ENCODE data around the gene DNAI7. TPM values are rescaled to one million over a fixed set of nuclear protein-coding genes. Genes with fewer than 3 reads are reported as not detected.

DNAI7 gene
- polyA plus RNA-seq, 1 donor = 0.63 TPM

DNA sequence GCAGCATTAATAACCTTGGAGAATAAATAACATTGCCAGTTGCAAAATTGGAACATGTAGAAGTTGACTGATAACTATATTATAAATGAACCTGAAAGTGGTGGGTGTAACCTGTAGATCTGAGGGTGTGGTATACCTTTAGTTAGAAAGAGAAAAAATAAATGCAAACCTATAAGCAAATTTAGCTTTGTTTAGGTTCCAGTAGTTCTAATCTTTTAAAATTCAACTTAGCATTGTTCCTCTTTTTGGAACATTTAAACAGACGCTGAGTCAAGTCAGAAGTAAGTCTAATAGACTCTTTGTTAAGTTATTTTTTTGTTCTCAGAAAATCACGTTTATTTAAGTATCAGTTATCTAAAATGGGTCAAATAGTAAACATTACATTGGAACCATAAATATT lies 120.0 kb downstream of the DNAI7 start:
- no peak overlapping the region for H3K27ac ChIP-seq (ENCODE audit: low read length)
- no peaks in the 10 kb centered on the region for H3K36me3 ChIP-seq (ENCODE audit: control insufficient read depth, insufficient read depth, low read length)
- no peaks in the 10 kb centered on the region for H3K4me1 ChIP-seq (ENCODE audit: control insufficient read depth, insufficient read depth, low read length)
- H3K27me3 ChIP-seq (ENCODE audit: control insufficient read depth, insufficient read depth, low read length) = no peaks in the 10 kb centered on the region
- DNase-seq = no peak
- no peaks in the 10 kb centered on the region for H3K9me3 ChIP-seq (ENCODE audit: control insufficient read depth, low read depth, low read length)
- 35% methylated on average over 2 of the region's 2 CpGs for WGBS (ENCODE audit: insufficient coverage, low lambda C conversion rate)
- H3K4me3 ChIP-seq (ENCODE audit: low read length) = no peak overlapping the region

DNA sequence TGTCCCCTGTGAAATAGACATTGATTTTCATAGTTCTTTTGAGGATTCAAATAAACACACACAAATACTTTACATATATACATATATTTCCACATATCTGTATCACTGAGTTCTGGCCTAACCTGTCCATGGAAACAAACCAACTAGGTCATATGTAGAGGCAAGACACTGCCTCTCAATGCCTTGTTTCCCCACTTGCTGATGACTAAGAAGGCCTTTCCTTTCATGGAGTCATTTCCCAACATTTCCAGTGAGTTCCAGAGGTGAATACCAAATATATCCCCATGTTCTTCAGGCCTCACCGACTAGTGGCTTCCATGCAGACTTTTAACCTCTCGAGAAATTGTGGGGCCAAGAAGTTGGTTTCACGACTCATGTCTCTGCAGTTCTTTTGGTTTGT lies 120.8 kb downstream of the DNAI7 start:
- Histone ChIP-seq H3K4me1 (ENCODE audit: control insufficient read depth, insufficient read depth, low read length) (no peaks in the 10 kb centered on the region), H3K27ac (ENCODE audit: low read length) (no peak overlapping the region), H3K4me3 (ENCODE audit: low read length) (no peak overlapping the region), H3K27me3 (ENCODE audit: control insufficient read depth, insufficient read depth, low read length) (no peaks in the 10 kb centered on the region), H3K9me3 (ENCODE audit: control insufficient read depth, low read depth, low read length) (no peaks in the 10 kb centered on the region), H3K36me3 (ENCODE audit: control insufficient read depth, insufficient read depth, low read length) (no peaks in the 10 kb centered on the region)
- DNase-seq = no peak
- no CpG with 5 or more reads among the region's 3 CpGs for WGBS (ENCODE audit: insufficient coverage, low lambda C conversion rate)

DNA sequence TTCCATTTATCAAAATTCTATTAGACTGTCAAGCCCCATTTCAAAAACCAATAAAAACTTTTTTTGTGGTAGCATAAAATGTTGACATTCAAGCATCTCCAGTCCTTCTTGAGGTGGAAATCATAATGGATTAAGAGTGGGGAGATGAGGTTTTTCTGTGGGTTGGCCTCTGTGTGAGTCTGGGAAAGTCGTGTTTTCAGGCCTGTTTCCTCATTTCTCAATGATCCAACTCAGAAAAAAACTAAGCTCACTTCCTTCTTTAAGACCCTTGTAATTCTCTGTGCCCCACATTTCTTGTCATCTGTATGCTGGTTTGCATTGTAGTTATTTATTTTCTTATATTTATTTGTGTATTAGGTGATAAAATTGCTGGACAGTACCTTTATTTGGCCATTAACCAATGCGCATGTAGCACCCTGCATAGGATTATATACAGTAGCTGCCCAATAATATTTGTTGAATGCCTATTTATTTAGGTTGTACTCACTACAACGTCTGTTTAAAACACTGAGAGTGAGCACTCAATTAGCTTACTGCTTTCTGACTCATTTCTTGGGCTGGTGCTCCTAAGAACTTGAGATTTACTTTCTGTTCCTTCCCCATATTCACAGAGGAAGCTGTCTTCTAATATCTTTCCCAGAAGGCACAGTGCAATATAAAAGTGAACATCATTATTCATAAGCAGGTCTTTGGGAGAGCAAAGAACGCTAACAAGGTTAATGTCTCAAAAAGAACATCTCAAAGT lies 121.9 kb downstream of the DNAI7 start:
- Histone ChIP-seq H3K4me1 (ENCODE audit: control insufficient read depth, insufficient read depth, low read length) (no peaks in the 10 kb centered on the region), H3K27me3 (ENCODE audit: control insufficient read depth, insufficient read depth, low read length) (no peaks in the 10 kb centered on the region), H3K9me3 (ENCODE audit: control insufficient read depth, low read depth, low read length) (no peaks in the 10 kb centered on the region), H3K4me3 (ENCODE audit: low read length) (no peak overlapping the region), H3K36me3 (ENCODE audit: control insufficient read depth, insufficient read depth, low read length) (no peaks in the 10 kb centered on the region), H3K27ac (ENCODE audit: low read length) (no peak overlapping the region)
- no peak for DNase-seq
- 100% methylated on average over 1 of the region's 4 CpGs for WGBS (ENCODE audit: insufficient coverage, low lambda C conversion rate)

DNA sequence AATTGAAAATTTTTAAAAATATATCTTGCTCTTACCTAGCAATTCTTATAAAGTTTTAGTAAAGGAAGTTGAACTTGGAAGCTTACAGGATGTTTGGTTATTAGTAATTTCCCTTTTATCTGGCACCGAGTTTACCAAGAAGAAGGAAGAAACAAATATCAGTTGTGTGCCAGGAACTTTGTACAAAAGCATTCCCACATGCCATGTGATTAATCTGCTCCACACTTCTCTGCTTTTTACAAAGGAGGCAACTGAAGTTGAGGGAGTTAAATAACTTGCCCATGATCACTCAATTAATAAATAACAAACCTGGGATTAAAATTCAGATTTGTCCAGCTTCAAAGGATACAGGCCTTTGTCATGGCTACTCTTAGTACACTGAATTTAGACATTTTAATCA lies 123.6 kb downstream of the DNAI7 start:
- no peaks in the 10 kb centered on the region for H3K4me1 ChIP-seq (ENCODE audit: control insufficient read depth, insufficient read depth, low read length)
- DNase-seq = no peak
- WGBS (ENCODE audit: insufficient coverage, low lambda C conversion rate) = no CpG with 5 or more reads among the region's 1 CpG
- H3K27me3 ChIP-seq (ENCODE audit: control insufficient read depth, insufficient read depth, low read length) = no peaks in the 10 kb centered on the region
- H3K9me3 ChIP-seq (ENCODE audit: control insufficient read depth, low read depth, low read length) = no peaks in the 10 kb centered on the region
- H3K4me3 ChIP-seq (ENCODE audit: low read length) = no peak overlapping the region
- no peak overlapping the region for H3K27ac ChIP-seq (ENCODE audit: low read length)
- no peaks in the 10 kb centered on the region for H3K36me3 ChIP-seq (ENCODE audit: control insufficient read depth, insufficient read depth, low read length)

DNA sequence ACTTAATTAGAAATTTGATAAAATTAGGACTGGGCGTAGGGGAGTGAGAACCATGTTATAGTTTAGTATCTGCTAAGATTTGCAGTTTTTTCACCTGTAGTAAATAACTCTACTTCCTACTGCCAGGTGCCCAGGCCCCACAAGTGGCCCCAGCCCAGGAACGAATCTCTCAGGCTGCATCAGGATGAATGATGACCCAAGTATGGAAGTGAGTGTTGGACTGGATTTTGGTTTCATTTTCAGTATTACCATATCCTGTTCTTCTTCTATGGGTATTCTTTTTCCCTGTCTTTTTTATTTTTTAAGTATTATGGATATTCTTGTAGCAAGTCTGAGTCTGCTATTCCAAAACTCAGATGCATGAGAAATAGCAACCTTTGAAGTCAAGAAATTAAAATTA lies 125.7 kb downstream of the DNAI7 start:
- Histone ChIP-seq H3K27me3 (ENCODE audit: control insufficient read depth, insufficient read depth, low read length) (no peaks in the 10 kb centered on the region), H3K36me3 (ENCODE audit: control insufficient read depth, insufficient read depth, low read length) (no peaks in the 10 kb centered on the region), H3K9me3 (ENCODE audit: control insufficient read depth, low read depth, low read length) (no peaks in the 10 kb centered on the region), H3K4me1 (ENCODE audit: control insufficient read depth, insufficient read depth, low read length) (no peaks in the 10 kb centered on the region), H3K27ac (ENCODE audit: low read length) (no peak overlapping the region), H3K4me3 (ENCODE audit: low read length) (no peak overlapping the region)
- no peak for DNase-seq
- WGBS (ENCODE audit: insufficient coverage, low lambda C conversion rate) = no CpG with 5 or more reads among the region's 2 CpGs

DNA sequence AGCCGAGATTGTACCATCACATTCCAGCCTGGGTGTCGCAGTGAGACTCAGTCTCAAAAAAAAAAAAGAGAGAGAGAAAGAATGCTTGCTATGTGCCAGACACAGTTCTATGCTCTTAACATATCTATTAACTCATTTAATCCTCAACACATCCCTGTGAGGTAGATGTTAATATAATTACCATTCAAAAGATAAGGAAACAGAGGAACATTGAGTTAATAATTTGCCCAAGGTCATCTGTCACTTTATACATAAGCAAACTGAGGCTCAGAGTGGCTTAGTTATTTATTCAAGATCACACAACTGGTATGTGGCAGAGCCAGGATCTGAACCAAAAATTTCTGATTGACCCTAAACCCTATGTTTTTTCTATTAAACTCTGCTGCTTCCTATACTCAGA lies 129.9 kb downstream of the DNAI7 start:
- DNase-seq = no peak
- Histone ChIP-seq H3K9me3 (ENCODE audit: control insufficient read depth, low read depth, low read length) (no peaks in the 10 kb centered on the region), H3K4me1 (ENCODE audit: control insufficient read depth, insufficient read depth, low read length) (no peaks in the 10 kb centered on the region), H3K36me3 (ENCODE audit: control insufficient read depth, insufficient read depth, low read length) (no peaks in the 10 kb centered on the region), H3K4me3 (ENCODE audit: low read length) (no peak overlapping the region), H3K27ac (ENCODE audit: low read length) (no peak overlapping the region), H3K27me3 (ENCODE audit: control insufficient read depth, insufficient read depth, low read length) (no peaks in the 10 kb centered on the region)
- no CpG with 5 or more reads among the region's 2 CpGs for WGBS (ENCODE audit: insufficient coverage, low lambda C conversion rate)

DNA sequence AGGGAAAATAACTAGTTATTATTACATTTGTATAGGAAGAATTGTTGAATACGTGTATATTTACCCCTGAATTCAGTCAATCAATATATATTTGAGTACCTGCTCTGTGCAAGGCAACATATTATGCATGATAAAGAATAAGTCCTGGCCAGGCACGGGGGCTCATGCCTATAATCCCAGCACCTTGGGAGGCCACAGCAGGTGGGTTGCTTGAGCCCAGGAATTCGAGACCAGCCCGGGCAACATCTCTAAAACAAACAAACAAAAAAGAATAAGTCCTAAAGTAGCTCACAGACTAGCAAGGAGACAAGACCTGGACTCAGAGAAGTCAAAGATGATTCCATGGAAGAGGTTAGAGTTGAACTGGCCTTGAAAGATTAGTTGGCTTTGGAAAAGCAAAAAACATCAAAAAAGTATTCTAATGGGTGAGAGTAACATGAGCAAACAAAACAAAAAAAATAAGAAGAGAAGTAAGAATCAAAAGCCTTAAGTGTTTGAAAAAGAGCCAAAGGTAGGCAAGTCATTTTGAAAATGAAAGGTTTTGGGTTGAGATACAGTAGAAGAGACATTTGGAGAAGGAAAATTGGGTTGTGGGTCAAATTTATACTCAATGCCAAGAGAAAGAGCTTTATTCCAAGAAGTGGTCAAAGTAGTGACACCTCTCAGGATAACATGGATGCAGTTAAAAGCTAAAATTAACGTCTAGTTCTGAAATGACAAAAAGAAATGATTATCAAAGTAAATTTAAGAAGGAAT lies 130.9 kb downstream of the DNAI7 start:
- WGBS (ENCODE audit: insufficient coverage, low lambda C conversion rate) = 90% methylated on average over 2 of the region's 5 CpGs
- DNase-seq = no peak
- H3K4me1 ChIP-seq (ENCODE audit: control insufficient read depth, insufficient read depth, low read length) = no peaks in the 10 kb centered on the region

DNA sequence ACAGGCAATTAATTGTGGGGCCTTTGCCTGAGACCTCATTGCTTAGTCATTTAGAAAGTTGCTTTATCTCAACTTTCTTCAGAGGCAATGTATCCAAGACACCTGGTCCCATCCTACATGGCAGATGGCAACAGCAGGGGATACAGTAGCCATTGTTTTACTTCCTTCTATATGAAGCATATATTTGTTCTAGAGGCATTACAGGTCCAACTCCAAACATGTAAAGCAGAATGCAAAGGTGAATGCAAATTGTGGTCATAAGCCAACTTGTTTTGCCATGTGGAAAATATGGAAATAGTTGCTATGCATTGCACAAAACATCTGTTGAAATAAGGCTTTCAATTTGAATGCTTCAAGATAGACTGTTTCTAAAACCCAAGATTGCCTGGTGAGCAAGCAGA lies 136.3 kb downstream of the DNAI7 start:
- no peak overlapping the region for H3K27ac ChIP-seq (ENCODE audit: low read length)
- DNase-seq = no peak
- no peaks in the 10 kb centered on the region for H3K4me1 ChIP-seq (ENCODE audit: control insufficient read depth, insufficient read depth, low read length)
- no peak overlapping the region for H3K4me3 ChIP-seq (ENCODE audit: low read length)
- no peaks in the 10 kb centered on the region for H3K36me3 ChIP-seq (ENCODE audit: control insufficient read depth, insufficient read depth, low read length)
- no peaks in the 10 kb centered on the region for H3K27me3 ChIP-seq (ENCODE audit: control insufficient read depth, insufficient read depth, low read length)
- H3K9me3 ChIP-seq (ENCODE audit: control insufficient read depth, low read depth, low read length) = no peaks in the 10 kb centered on the region

More for the DNA sequence above, 130.9 kb downstream of the DNAI7 start:
- no peak overlapping the region for H3K4me3 ChIP-seq (ENCODE audit: low read length)
- no peak overlapping the region for H3K27ac ChIP-seq (ENCODE audit: low read length)
- no peaks in the 10 kb centered on the region for H3K36me3 ChIP-seq (ENCODE audit: control insufficient read depth, insufficient read depth, low read length)
- no peaks in the 10 kb centered on the region for H3K9me3 ChIP-seq (ENCODE audit: control insufficient read depth, low read depth, low read length)
- no peaks in the 10 kb centered on the region for H3K27me3 ChIP-seq (ENCODE audit: control insufficient read depth, insufficient read depth, low read length)

Other genes starting within 250 kb of the DNAI7 start
- gene BCAT1, start 246.1 kb downstream of the DNAI7 start, polyA plus RNA-seq = 6.1 TPM
- gene ETFRF1, start 77 bp upstream of the DNAI7 start, polyA plus RNA-seq = 61.0 TPM
- gene KRAS, start 55.8 kb upstream of the DNAI7 start, polyA plus RNA-seq = 37.3 TPM

All from large intestine (tissue), 3 donors.